Subcutaneous adipose tissue (tissue), 4 donors: ENCODE data around the gene AOC2. TPM values are rescaled to one million over a fixed set of nuclear protein-coding genes. Genes with fewer than 3 reads are reported as not detected.

Experiments used
- total RNA-seq, 4 donors: library from RNA; depleted of rRNA; stranded (reverse); fragments of >200 nt; gene quantifications; one replicate each; pipeline ENCODE4 v1.1.0, GENCODE V29; 2016
- TF ChIP-seq, protein P1 (sequence below): fragments of 450-650 bp; IDR thresholded peaks from one replicate; pipeline ENCODE4 v1.5.1; 2016; ENCODE audit warnings: low read depth, mild to moderate bottlenecking, control low read depth, antibody characterized with exemption, moderate library complexity

AOC2 gene
- total RNA-seq, 4 donors from 2014 or later: 4.1 to 15.0 (median 9.4) TPM

GRCh38 chr17:42832934-42833766 lies 11.2 kb upstream of the AOC2 start, which contains the start of gene PSME3:
Gene PSME3 (plus strand): TSS chr17:42833397. CDS start chr17:42833632, 235 bp downstream.
- TF ChIP-seq, protein P1, sequence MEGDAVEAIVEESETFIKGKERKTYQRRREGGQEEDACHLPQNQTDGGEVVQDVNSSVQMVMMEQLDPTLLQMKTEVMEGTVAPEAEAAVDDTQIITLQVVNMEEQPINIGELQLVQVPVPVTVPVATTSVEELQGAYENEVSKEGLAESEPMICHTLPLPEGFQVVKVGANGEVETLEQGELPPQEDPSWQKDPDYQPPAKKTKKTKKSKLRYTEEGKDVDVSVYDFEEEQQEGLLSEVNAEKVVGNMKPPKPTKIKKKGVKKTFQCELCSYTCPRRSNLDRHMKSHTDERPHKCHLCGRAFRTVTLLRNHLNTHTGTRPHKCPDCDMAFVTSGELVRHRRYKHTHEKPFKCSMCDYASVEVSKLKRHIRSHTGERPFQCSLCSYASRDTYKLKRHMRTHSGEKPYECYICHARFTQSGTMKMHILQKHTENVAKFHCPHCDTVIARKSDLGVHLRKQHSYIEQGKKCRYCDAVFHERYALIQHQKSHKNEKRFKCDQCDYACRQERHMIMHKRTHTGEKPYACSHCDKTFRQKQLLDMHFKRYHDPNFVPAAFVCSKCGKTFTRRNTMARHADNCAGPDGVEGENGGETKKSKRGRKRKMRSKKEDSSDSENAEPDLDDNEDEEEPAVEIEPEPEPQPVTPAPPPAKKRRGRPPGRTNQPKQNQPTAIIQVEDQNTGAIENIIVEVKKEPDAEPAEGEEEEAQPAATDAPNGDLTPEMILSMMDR: no peak

- TF ChIP-seq, protein P1: no peak
Observed at GRCh38 chr17:42833767-42834422, 10.5 kb upstream of the AOC2 start.

GRCh38 chr17:42835732-42836131 lies 8.6 kb upstream of the AOC2 start:
- TF ChIP-seq, protein P1: no peak

DNA sequence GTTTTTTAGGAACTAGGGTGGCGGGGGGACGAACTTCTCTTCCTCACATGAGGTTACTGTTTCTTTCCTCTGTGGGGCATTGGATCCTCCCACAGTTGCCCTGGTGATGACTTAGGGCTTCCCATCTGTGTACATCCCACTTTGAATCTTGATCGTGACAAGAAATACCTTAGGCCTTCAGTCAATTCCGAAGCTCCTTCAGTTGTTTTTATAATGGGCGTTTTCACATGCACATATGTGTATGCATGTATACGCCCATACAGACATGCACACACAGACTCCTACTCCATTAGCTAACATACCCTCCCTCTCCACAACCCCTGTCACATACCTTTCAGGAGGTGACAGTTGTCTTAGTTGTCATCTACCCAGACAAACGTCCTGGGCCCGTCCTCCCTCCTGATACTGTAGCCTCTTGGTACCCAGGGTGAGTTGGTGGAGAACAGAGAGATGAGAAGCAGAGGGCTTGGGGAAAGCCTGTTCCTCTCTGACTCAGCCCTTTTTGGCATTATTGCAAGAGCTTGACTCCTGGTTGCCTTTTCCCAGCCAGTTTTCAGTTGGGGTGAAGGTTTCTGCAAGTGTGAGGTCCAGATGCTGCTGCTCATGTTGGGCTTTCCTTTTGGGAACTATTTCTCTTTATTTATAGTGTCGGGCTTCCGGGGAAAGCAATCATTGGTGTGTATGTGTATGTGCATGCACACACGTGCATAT lies 2.2 kb upstream of the AOC2 start:
- TF ChIP-seq, protein P1: no peak

GRCh38 chr17:42843358-42843934 lies 934 bp upstream of the AOC2 start:
- TF ChIP-seq, protein P1: no peak

- TF ChIP-seq, protein P1: no peak
Observed at GRCh38 chr17:42844761-42845555, 578 bp downstream of the AOC2 start.
